ENCODE results near the gene SIPA1.
"Not testable (repeated sequence)": the region's sequence is repeated elsewhere in the genome, so short reads cannot be mapped to it uniquely, and the experiment has no call there.

SIPA1 gene

DNA sequence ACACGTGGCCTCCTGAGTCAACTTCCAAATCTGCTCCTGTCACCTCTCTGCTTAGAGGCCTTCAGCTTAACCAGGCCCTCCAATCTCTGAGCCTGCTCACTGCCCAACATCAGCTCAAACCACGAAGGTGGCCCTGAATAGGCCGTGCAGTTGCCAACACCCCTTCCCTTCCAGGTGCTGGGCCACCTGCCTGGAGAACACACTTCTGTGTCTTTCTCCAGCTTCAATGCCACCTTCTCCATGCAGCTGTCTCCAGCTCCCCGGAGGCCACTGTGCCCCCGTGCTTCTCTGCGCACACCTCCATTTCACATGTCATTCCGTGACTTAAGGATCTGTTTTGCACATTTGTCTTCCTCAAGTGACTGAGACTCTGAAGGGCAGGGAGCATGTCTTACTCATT, 19.5 kb downstream of the SIPA1 start:
- Histone ChIP-seq H3K4me3 (ENCODE audit: low read depth in 1 of 2, low read length in 2 of 2) (no peak overlapping the region), H3K27ac (ENCODE audit: low read length) (no peak overlapping the region), H3K36me3 (ENCODE audit: control insufficient read depth in 1 of 2, insufficient read depth in 2 of 2, low read length in 2 of 2) (peaks cover 64 to 72% of the 10 kb centered on the region in 2 donors), H3K4me1 (ENCODE audit: control insufficient read depth in 1 of 2, insufficient read depth in 2 of 2, low read length in 2 of 2) (peaks cover 23 to 34% of the 10 kb centered on the region in 2 donors), H3K9me3 (ENCODE audit: control insufficient read depth in 1 of 2, low read length in 2 of 2) (no peaks in the 10 kb centered on the region), H3K27me3 (ENCODE audit: low read depth, low read length) (no peaks in the 10 kb centered on the region)

DNA sequence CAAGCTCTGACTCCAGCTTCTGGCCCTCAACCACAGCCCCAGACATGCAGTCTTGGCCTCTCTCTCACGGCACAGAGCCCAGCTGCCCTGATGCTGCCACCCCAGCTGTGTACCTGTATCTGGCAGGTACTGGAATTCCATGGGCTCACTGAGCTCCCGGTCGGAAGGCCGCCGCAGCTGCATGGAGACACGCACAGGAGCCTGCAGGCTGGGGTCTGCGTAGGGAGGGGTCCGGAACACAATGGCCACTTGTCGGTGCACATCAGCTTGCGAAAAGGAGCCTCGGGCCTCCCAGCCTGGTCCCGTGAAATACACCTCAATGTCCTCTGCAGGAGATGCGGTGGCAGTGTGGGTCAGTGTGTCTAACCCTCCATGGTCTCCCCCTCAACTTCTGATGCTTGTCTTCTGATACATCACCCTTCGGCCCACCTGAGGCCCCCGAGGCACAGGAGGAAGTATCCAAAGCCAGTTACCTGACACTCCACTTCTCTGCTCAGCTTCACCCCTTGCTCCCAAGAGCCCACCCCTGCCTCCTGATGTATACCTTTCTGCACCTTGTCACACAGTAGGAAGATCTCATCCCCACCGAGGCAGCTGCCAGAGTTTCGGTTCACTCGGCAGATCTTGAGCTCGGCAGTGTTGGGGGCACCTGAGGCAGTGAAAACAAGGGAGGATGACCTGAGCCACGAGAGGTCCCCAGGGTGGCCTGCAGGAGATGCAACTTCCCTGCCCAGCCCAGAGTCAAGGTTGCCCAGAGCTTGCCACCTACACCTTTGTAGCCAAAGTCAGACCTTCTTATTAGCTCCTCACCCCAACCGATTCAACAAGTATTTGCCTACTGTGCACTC, 20.5 kb downstream of the SIPA1 start:
- H3K27me3 ChIP-seq (ENCODE audit: low read depth, low read length) = no peaks in the 10 kb centered on the region
- H3K4me1 ChIP-seq (ENCODE audit: control insufficient read depth in 1 of 2, insufficient read depth in 2 of 2, low read length in 2 of 2) = peaks cover 16 to 30% of the 10 kb centered on the region in 2 donors
- no peak overlapping the region for H3K27ac ChIP-seq (ENCODE audit: low read length)
- peaks cover 64 to 75% of the 10 kb centered on the region in 2 donors for H3K36me3 ChIP-seq (ENCODE audit: control insufficient read depth in 1 of 2, insufficient read depth in 2 of 2, low read length in 2 of 2)
- no peak overlapping the region for H3K4me3 ChIP-seq (ENCODE audit: low read depth in 1 of 2, low read length in 2 of 2)
- H3K9me3 ChIP-seq (ENCODE audit: control insufficient read depth in 1 of 2, low read length in 2 of 2) = no peaks in the 10 kb centered on the region

DNA sequence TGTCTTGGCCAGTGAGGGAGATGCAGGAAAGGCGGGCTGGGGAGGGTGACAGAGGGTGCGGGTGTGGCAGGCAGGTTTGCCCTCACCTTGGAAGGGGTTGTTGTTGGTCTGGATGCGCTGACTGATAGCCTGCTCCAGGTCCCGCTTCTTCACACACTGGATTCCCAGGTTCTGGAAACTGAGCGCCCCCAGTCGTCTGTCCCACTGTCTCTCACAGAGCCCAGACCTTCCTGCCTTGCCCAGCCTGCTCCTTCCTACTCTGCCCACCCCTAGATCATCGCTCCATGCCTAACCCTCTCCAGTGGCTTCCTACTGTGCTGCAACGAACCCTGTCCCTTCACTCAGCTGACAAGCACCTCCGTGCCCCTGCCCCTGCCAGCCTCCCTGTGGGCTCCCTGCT, 22.1 kb downstream of the SIPA1 start:
- Histone ChIP-seq H3K4me3 (ENCODE audit: low read depth in 1 of 2, low read length in 2 of 2) (no peak overlapping the region), H3K9me3 (ENCODE audit: control insufficient read depth in 1 of 2, low read length in 2 of 2) (no peaks in the 10 kb centered on the region), H3K27ac (ENCODE audit: low read length) (no peak overlapping the region), H3K27me3 (ENCODE audit: low read depth, low read length) (no peaks in the 10 kb centered on the region), H3K36me3 (ENCODE audit: control insufficient read depth in 1 of 2, insufficient read depth in 2 of 2, low read length in 2 of 2) (peaks cover 56 to 64% of the 10 kb centered on the region in 2 donors), H3K4me1 (ENCODE audit: control insufficient read depth in 1 of 2, insufficient read depth in 2 of 2, low read length in 2 of 2) (peaks cover 9 to 16% of the 10 kb centered on the region in 2 donors)

DNA sequence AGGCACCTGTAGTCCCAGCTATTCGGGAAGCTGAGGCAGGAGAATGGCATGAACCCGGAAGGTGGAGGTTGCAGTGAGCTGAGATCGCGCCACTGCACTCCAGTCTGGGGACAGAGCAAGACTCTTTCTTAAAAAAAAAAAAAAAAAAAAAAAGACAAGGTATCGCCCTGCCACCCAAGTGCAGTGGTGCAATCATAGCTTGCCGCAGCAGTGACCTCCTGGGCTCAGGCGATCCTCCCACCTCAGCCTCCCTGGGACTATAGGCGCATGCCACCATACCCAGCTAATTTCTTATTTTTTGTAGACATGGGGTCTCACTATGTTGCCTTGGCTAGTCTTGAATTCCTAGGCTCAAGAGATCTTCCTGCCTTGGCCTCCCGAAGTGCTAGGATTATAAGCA, 23.0 kb downstream of the SIPA1 start:
- H3K36me3 ChIP-seq (ENCODE audit: control insufficient read depth in 1 of 2, insufficient read depth in 2 of 2, low read length in 2 of 2) = peaks cover 47 to 55% of the 10 kb centered on the region in 2 donors
- H3K27me3 ChIP-seq (ENCODE audit: low read depth, low read length); H3K27ac ChIP-seq (ENCODE audit: low read length); H3K9me3 ChIP-seq (ENCODE audit: control insufficient read depth in 1 of 2, low read length in 2 of 2): not testable (repeated sequence)
- H3K4me3 ChIP-seq (ENCODE audit: low read depth in 1 of 2, low read length in 2 of 2) = peak overlapping the region in 1 of 2 donors; percentile 86
- peaks cover 9 to 15% of the 10 kb centered on the region in 2 donors for H3K4me1 ChIP-seq (ENCODE audit: control insufficient read depth in 1 of 2, insufficient read depth in 2 of 2, low read length in 2 of 2)

DNA sequence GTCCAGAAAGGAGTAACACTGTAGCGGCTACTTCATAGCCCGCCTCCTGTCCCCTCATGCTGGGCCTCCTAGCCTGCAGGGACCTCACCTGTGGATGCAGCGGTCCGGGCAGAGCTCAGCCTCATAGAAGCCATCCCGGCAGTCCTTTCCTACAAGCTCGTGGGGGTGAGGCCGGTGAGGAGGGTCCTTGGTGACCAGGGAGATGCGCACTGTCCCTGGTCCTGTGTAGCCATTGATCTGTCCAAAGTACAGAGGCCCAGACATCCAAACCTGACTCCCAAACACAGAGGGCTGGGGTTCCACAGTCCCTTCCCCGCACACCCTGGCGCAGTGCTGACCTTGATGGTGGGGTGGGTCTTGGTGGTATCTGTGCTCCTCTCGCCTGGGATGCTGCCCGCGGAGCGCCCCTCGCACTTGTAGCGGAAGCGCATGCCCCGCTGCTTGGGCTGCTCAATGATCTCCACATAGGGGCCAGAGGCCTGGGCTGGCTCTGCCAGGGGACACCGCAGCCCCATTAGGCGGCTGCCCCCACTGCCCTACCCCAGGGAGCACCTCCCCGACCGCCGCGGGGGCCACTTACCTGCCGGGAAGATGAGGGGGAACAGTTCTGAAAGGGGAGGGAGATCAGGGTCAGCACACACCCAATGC, 23.8 kb downstream of the SIPA1 start:
- Histone ChIP-seq H3K9me3 (ENCODE audit: control insufficient read depth in 1 of 2, low read length in 2 of 2) (no peaks in the 10 kb centered on the region), H3K4me1 (ENCODE audit: control insufficient read depth in 1 of 2, insufficient read depth in 2 of 2, low read length in 2 of 2) (peaks cover 9 to 15% of the 10 kb centered on the region in 2 donors), H3K27me3 (ENCODE audit: low read depth, low read length) (no peaks in the 10 kb centered on the region), H3K36me3 (ENCODE audit: control insufficient read depth in 1 of 2, insufficient read depth in 2 of 2, low read length in 2 of 2) (peaks cover 40 to 49% of the 10 kb centered on the region in 2 donors), H3K27ac (ENCODE audit: low read length) (peak overlapping the region; percentile 98), H3K4me3 (ENCODE audit: low read depth in 1 of 2, low read length in 2 of 2) (peak overlapping the region; percentile 86 to 99)

DNA sequence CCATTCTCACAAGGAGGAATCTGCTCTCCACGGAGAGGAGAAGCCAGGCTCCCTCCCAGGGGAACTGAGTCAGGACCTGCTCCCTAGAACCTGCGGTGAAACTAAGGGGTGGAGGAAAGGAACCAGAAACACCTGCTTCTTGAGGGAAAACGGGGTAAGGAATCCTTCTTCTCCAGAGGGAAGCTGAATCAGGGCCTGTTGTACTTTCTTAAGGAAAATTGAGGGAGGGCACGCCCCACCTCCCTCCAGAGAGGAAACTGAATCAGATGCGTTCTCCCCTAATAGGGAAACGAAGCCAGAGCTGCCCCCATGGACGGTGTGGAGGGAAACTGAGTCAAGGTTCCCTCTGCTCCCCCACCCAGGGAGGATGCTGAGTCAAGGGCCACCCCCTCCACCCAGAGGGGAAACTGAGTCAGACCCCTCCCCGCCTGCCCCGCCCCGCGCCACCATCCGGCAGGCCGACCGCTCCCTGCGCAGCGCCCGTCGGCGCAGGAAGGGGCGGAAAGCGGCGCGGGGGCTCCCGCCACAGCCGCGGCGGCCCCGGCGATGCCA, 24.4 kb downstream of the SIPA1 start:
- H3K36me3 ChIP-seq (ENCODE audit: control insufficient read depth in 1 of 2, insufficient read depth in 2 of 2, low read length in 2 of 2) = peaks cover 35 to 43% of the 10 kb centered on the region in 2 donors
- peak overlapping the region; percentile 98 for H3K27ac ChIP-seq (ENCODE audit: low read length)
- H3K9me3 ChIP-seq (ENCODE audit: control insufficient read depth in 1 of 2, low read length in 2 of 2) = no peaks in the 10 kb centered on the region
- H3K27me3 ChIP-seq (ENCODE audit: low read depth, low read length) = no peaks in the 10 kb centered on the region
- peak overlapping the region; percentile 86 to 99 for H3K4me3 ChIP-seq (ENCODE audit: low read depth in 1 of 2, low read length in 2 of 2)
- peaks cover 9 to 15% of the 10 kb centered on the region in 2 donors for H3K4me1 ChIP-seq (ENCODE audit: control insufficient read depth in 1 of 2, insufficient read depth in 2 of 2, low read length in 2 of 2)

DNA sequence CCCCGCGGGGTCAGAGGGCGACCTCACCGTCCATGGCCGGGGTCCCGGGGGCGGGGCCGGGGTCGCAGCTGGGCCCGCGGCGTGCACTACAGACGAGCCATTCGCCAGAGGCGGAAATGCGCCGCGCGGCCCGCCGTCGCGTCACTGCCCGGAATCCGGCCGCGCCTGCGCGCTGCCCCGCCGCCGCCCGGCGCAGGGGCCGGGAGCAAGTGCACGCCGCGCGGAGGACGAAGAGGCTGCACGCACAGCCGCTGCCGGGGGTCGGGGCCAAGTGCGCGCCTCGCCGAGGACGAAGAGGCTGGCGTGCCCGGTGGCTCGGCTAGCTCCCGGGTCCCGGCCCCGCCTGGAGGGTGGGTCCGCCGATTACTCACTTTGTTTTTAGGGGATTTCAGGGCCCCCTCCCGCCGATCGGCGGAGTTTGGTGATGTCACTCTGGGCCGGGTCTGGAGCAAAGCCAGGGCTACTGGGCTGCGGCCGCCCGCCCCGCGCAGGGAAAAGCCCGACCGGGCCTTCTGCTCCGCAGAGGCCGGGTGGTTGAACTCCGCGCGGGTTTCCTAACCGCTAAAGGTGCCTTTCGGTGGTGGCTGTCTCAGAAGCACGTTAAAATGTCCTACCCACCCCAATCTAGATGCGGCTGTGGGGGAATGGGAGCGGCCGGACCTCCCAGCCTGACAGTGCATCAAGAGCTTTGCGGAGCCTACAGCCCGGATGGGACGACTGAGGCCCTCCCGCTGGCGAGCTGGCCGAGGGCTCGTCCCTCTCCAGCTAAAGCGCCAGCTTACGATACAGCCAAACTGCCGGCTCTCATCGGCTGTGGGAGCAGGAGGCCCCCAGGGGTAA, 25.1 kb downstream of the SIPA1 start, which contains the start of gene RELA:
RELA (minus strand) TSS at position 118 of the 840 bp plus-strand sequence; CDS start at position 34, 84 bp downstream.
- Histone ChIP-seq H3K4me3 (ENCODE audit: low read depth in 1 of 2, low read length in 2 of 2) (peak within 1 kb of the TSS; percentile 86 to 99), H3K27me3 (ENCODE audit: low read depth, low read length) (no peaks in the 10 kb centered on the region), H3K4me1 (ENCODE audit: control insufficient read depth in 1 of 2, insufficient read depth in 2 of 2, low read length in 2 of 2) (peaks cover 9 to 15% of the 10 kb centered on the region in 2 donors), H3K9me3 (ENCODE audit: control insufficient read depth in 1 of 2, low read length in 2 of 2) (no peaks in the 10 kb centered on the region), H3K27ac (ENCODE audit: low read length) (peak within 1 kb of the TSS; percentile 98), H3K36me3 (ENCODE audit: control insufficient read depth in 1 of 2, insufficient read depth in 2 of 2, low read length in 2 of 2) (peaks cover 29 to 36% of the 10 kb centered on the region in 2 donors)

DNA sequence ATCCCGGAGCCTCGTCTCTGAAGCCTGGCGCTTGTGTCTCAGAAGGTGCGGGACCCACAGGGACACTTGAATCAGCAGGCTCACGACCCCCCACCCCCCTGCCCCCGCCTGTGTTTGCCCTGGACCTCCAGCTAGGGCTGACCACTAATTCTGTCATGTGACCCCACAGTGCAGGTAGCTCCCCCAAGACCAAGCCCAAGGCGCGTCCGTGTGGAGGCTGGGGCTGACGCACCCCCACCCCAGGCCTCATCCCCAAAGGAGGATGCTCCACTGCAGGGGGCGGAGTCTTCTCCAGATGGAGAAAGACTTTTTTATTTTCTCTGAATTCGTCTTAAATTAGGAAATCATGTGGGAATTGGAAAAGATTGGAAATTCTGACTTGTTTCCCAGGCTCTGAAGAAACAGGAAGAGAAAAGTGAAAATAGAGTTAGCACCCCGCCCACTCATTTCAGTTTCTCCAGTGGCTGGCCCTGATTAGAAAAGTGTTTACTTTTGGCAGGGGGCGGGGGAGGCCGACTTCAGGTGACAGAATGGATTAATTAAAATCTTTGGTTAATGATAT, 25.8 kb downstream of the SIPA1 start:
- H3K27ac ChIP-seq (ENCODE audit: low read length) = peak overlapping the region; percentile 98
- H3K36me3 ChIP-seq (ENCODE audit: control insufficient read depth in 1 of 2, insufficient read depth in 2 of 2, low read length in 2 of 2) = peaks cover 22 to 29% of the 10 kb centered on the region in 2 donors
- no peaks in the 10 kb centered on the region for H3K27me3 ChIP-seq (ENCODE audit: low read depth, low read length)
- H3K4me1 ChIP-seq (ENCODE audit: control insufficient read depth in 1 of 2, insufficient read depth in 2 of 2, low read length in 2 of 2) = peaks cover 9 to 15% of the 10 kb centered on the region in 2 donors
- H3K9me3 ChIP-seq (ENCODE audit: control insufficient read depth in 1 of 2, low read length in 2 of 2) = no peaks in the 10 kb centered on the region
- H3K4me3 ChIP-seq (ENCODE audit: low read depth in 1 of 2, low read length in 2 of 2) = peak overlapping the region; percentile 71 to 86

DNA sequence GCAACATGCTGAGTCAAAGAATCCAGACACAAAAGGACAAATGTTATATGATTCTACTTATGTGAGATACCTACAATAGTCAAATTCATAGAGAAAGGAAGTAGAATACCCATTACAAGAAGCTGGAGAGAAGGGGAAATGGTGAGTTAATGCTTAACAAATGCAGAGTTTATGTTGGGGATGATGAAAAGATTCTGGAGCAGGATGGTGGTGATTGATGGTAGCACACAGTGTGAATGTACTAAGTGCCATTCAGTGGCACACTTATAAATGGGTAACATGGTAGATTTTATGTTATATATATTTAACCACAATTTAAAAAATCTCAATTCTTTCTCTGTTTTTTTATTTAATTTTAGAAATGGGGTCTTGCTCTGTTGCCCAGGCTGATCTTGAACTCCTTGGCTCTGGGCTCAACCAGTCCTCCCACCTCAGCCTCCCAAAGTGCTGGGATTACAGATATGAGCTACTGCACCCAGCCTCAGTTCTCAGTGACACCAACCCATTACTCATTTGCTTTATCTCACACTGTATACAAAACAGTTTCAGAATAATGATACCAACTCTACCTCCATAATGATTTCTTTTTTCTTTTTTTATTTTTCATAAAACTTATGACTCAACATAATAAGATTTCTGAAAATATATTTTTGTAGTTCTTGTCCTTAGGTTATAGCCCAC, 34.4 kb downstream of the SIPA1 start:
- no peaks in the 10 kb centered on the region for H3K4me1 ChIP-seq (ENCODE audit: control insufficient read depth in 1 of 2, insufficient read depth in 2 of 2, low read length in 2 of 2)
- H3K4me3 ChIP-seq (ENCODE audit: low read depth in 1 of 2, low read length in 2 of 2) = no peak overlapping the region
- no peaks in the 10 kb centered on the region for H3K27me3 ChIP-seq (ENCODE audit: low read depth, low read length)
- no peak overlapping the region for H3K27ac ChIP-seq (ENCODE audit: low read length)
- no peaks in the 10 kb centered on the region for H3K9me3 ChIP-seq (ENCODE audit: control insufficient read depth in 1 of 2, low read length in 2 of 2)
- H3K36me3 ChIP-seq (ENCODE audit: control insufficient read depth in 1 of 2, insufficient read depth in 2 of 2, low read length in 2 of 2) = no peaks in the 10 kb centered on the region

DNA sequence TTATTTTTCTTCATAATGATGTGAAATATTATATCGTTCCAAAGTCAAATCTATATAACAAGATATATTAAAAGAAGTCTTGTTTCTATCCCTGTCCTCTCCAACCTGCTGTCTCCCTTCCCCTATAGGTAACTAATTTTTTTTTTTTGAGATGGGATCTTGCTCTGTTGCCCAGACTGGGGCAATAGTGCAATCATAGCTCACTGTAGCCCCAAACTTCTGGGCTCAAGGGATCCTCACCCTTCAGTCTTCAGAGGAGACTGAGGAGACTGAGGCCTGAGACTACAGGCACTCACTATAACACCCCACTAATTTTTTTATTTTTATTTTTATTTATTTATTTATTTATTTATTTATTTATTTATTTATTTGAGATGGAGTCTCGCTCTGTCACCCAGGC, 35.1 kb downstream of the SIPA1 start:
- H3K4me3 ChIP-seq (ENCODE audit: low read depth in 1 of 2, low read length in 2 of 2) = no peak overlapping the region
- H3K9me3 ChIP-seq (ENCODE audit: control insufficient read depth in 1 of 2, low read length in 2 of 2) = no peaks in the 10 kb centered on the region
- no peak overlapping the region for H3K27ac ChIP-seq (ENCODE audit: low read length)
- no peaks in the 10 kb centered on the region for H3K36me3 ChIP-seq (ENCODE audit: control insufficient read depth in 1 of 2, insufficient read depth in 2 of 2, low read length in 2 of 2)
- H3K27me3 ChIP-seq (ENCODE audit: low read depth, low read length) = no peaks in the 10 kb centered on the region
- no peaks in the 10 kb centered on the region for H3K4me1 ChIP-seq (ENCODE audit: control insufficient read depth in 1 of 2, insufficient read depth in 2 of 2, low read length in 2 of 2)
